Endothelial cell of umbilical vein (primary cell): Measurements from ENCODE around the gene MRTFA. TPM values are rescaled to one million over a fixed set of nuclear protein-coding genes. Genes with fewer than 3 reads are reported as not detected.

ENCODE experiments used
- BruUV-seq: library from RNA; stranded (reverse); fragments of 400-500 nt; replicated peaks from 2 replicates; lab custom pipeline; 2021; lab: Mats Ljungman, UMichigan
- CTCF ChIA-PET: fragments of 300-600, 350-600 bp; sonication (Branson Sonifier 250); formaldehyde crosslinking; loops from one replicate; lab custom pipeline; 2021; ENCODE audit warnings: antibody characterized with exemption, inconsistent platforms; lab: Charles Lee
- POLR2A ChIA-PET: fragments of 300-600, 350-600 bp; sonication (Branson Sonifier 250); formaldehyde crosslinking; loops from one replicate; lab custom pipeline; 2021; ENCODE audit warnings: antibody characterized with exemption, inconsistent platforms; lab: Charles Lee
- DNase-seq: peaks from one replicate; pipeline ENCODE4 v3.0.0-alpha.2; 2011; ENCODE audit warnings: low read depth, low spot score
- FAIRE-seq: peaks from 2 replicates; lab custom pipeline; 2011; peaks lifted over from hg19 to GRCh38; lab: Jason Lieb, UNC
- H2AFZ ChIP-seq: 2 replicates; pipeline ENCODE4 v1.6.0; 2012; ENCODE audit warnings: low read depth, low read length, control low read depth, inconsistent platforms
- H3K27ac ChIP-seq: 2 replicates; pipeline ENCODE4 v1.5.1; 2011; ENCODE audit warnings: low read depth, mild to moderate bottlenecking, control low read depth, low read length, moderate library complexity; ENCODE audit not compliant: insufficient read depth
- H3K27me3 ChIP-seq, 2 experiments: 2 replicates each; pipeline versions ENCODE4 v1.6.0 to v1.6.1; 2011; ENCODE audit warnings: low read length in 2 of 2, mixed read lengths in 1 of 2; ENCODE audit not compliant: control insufficient read depth in 2 of 2, insufficient read depth in 2 of 2
- H3K36me3 ChIP-seq, 2 experiments: 2 replicates in 1 of 2; 3 replicates in 1 of 2; pipeline ENCODE4 v1.5.1; 2011; ENCODE audit warnings: low read length in 2 of 2, mild to moderate bottlenecking in 1 of 2, moderate library complexity in 1 of 2; ENCODE audit not compliant: control insufficient read depth in 2 of 2, insufficient read depth in 2 of 2; ENCODE audit errors: extremely low read depth in 1 of 2
- H3K4me1 ChIP-seq: 3 replicates; pipeline ENCODE4 v1.5.1; 2011; ENCODE audit warnings: mild to moderate bottlenecking, low read length; ENCODE audit not compliant: control insufficient read depth, insufficient read depth; ENCODE audit errors: extremely low read depth
- H3K4me2 ChIP-seq: 2 replicates; pipeline ENCODE4 v1.6.1; 2011; ENCODE audit warnings: low read length, control low read depth, mixed read lengths; ENCODE audit not compliant: insufficient read depth
- H3K4me3 ChIP-seq, 3 experiments: fragments of 200-600 bp in 1 of 3; sonication (generic), shearing (Covaris generic) in 1 of 3; replicated peaks in 1 of 3; 2 replicates each; pipeline ENCODE4 v1.5.1; 2011 to 2016; ENCODE audit warnings: control low read depth in 3 of 3, low read length in 3 of 3, mild to moderate bottlenecking in 2 of 3, inconsistent platforms in 1 of 3, low read depth in 1 of 3, moderate library complexity in 1 of 3; ENCODE audit not compliant: insufficient read depth in 1 of 3
- H3K79me2 ChIP-seq: 2 replicates; pipeline ENCODE4 v1.6.0; 2012; ENCODE audit warnings: low read length, inconsistent platforms; ENCODE audit not compliant: control insufficient read depth, insufficient read depth
- H3K9ac ChIP-seq: replicated peaks from 2 replicates; pipeline ENCODE3; 2011; ENCODE audit warnings: low read length, control low read depth; ENCODE audit not compliant: insufficient read depth; ENCODE audit errors: extremely low read depth
- H3K9me1 ChIP-seq: replicated peaks from 3 replicates; pipeline ENCODE4 v1.6.0; 2011; ENCODE audit warnings: mild to moderate bottlenecking, low read length; ENCODE audit not compliant: control insufficient read depth, insufficient read depth; ENCODE audit errors: extremely low read depth
- H3K9me3 ChIP-seq: replicated peaks from 2 replicates; pipeline ENCODE4 v1.5.1; 2012; ENCODE audit warnings: low read length, inconsistent platforms; ENCODE audit not compliant: control insufficient read depth, insufficient read depth
- H4K20me1 ChIP-seq: replicated peaks from 2 replicates; pipeline ENCODE3; 2011; ENCODE audit warnings: mild to moderate bottlenecking, low read length; ENCODE audit not compliant: control insufficient read depth, insufficient read depth; ENCODE audit errors: extremely low read depth
- CTCF ChIP-seq, 2 donors: IDR thresholded peaks; 1 replicate in 1 of 2; 2 replicates in 1 of 2; pipeline ENCODE4 v1.5.1; 2011; ENCODE audit warnings: low read length in 2 of 2, mild to moderate bottlenecking in 2 of 2, moderate library complexity in 2 of 2, control low read depth in 1 of 2, inconsistent platforms in 1 of 2, low read depth in 1 of 2; ENCODE audit not compliant: insufficient read depth in 1 of 2; ENCODE audit errors: extremely low read depth in 1 of 2
- FOS ChIP-seq: IDR thresholded peaks from 2 replicates; pipeline ENCODE4 v1.6.1; 2011; ENCODE audit warnings: mild to moderate bottlenecking, low read length, moderate library complexity, borderline replicate concordance; ENCODE audit not compliant: insufficient read depth
- GATA2 ChIP-seq: IDR thresholded peaks from 2 replicates; pipeline ENCODE4 v1.7.0; 2011; ENCODE audit warnings: low read depth, mild to moderate bottlenecking, moderate library complexity, mixed read lengths, low read length; ENCODE audit not compliant: insufficient read length, insufficient read depth
- JUN ChIP-seq: IDR thresholded peaks from 2 replicates; pipeline ENCODE4 v1.6.1; 2011; ENCODE audit warnings: borderline replicate concordance, low read depth; ENCODE audit not compliant: insufficient read length, insufficient read depth
- POLR2A ChIP-seq: IDR thresholded peaks from 2 replicates; pipeline ENCODE4 v1.6.1; 2012; ENCODE audit warnings: low read depth, mild to moderate bottlenecking, control low read depth, low read length
- POLR2AphosphoS5 ChIP-seq: IDR thresholded peaks from 2 replicates; pipeline ENCODE4 v1.6.1; 2012; ENCODE audit warnings: low read depth, mild to moderate bottlenecking, control low read depth, low read length, moderate library complexity; ENCODE audit not compliant: insufficient read depth
- dilution Hi-C: fragments of 300-500 bp; cut with MboI; formaldehyde crosslinking; loops from one replicate; pipeline ENCODE4 v1.15.0; 2019; ENCODE audit warnings: low sequenced_read_pairs; ENCODE audit not compliant: extremely low pct_ligation_motif_present
- intact Hi-C: fragments of 100-400 bp; cut with micrococcal nuclease; formaldehyde crosslinking; loops from one replicate; pipeline ENCODE4 v1.10.0; 2022
- polyA plus RNA-seq, 4 experiments: library from polyadenylated mRNA; depleted of rRNA in 3 of 4; stranded (reverse) in 3 of 4; unstranded in 1 of 4; fragments of >200 nt; gene quantifications; 2 replicates each; pipeline versions ENCODE4 v1.2.1 to v1.2.3, GENCODE V29; 2011 to 2012; ENCODE audit warnings: missing spikeins in 1 of 4
- total RNA-seq: library from RNA; stranded (reverse); gene quantifications from 2 replicates; pipeline ENCODE4 v1.2.3, GENCODE V29; 2021
- TF ChIP-seq, protein P1 (sequence below): IDR thresholded peaks from 2 replicates; pipeline ENCODE4 v1.6.1; 2011; ENCODE audit not compliant: insufficient read depth, insufficient read length

MRTFA gene
- total and polyA plus RNA-seq, 2 donors (not counting 3 experiments of a cell fraction or from before 2014, with no cell fraction given), result 13.6 to 44.1 TPM

GRCh38 chr22:40436505-40437431 lies 199.8 kb downstream of the MRTFA start:
- peaks cover 0 to 3% of the 10 kb centered on the region in 2 experiments for H3K36me3 ChIP-seq
- H2AFZ ChIP-seq, result no peak overlapping the region
- TF ChIP-seq JUN, result no peak
- peak in 1 of 2 donors; percentile 52 for TF ChIP-seq CTCF (IDR thresholded peaks at IDR 0.05; ENCODE audit: extremely low read depth in 1 of 2, insufficient read depth in 1 of 2, low read depth in 1 of 2, low read length in 2 of 2)
- ChIA-PET POLR2A (interaction anchor here (0.5 to 1.1 kb wide), 2 partner anchors 200 to 370 kb away, joined by 3 to 4 read pairs; partner anchors contain the start of gene MRTFA), CTCF (interaction anchor here (0.6 to 4.9 kb wide), 45 partner anchors 9 to 463 kb away, joined by 3 to 111 read pairs (median 6); partner anchors contain the start of gene MRTFA)
- H3K79me2 ChIP-seq, result peaks cover 6% of the 10 kb centered on the region
- H4K20me1 ChIP-seq, result no peaks in the 10 kb centered on the region
- FAIRE-seq (peak; percentile 58), DNase-seq (peak; percentile 70)
- intact Hi-C loops, result loop anchor here (1.0 kb wide), 2 partner anchors 51 to 210 kb away; no protein-coding TSS in a partner anchor
- dilution Hi-C loops, result no loop called here
- no peak overlapping the region for H3K4me3 ChIP-seq
- no peak overlapping the region for H3K4me2 ChIP-seq
- peaks cover 2% of the 10 kb centered on the region for H3K4me1 ChIP-seq
- no peak overlapping the region for H3K27ac ChIP-seq
- no peaks in the 10 kb centered on the region for H3K9me3 ChIP-seq
- no peak overlapping the region for H3K9ac ChIP-seq
- BruUV-seq, result no TSS peak
- no peaks in the 10 kb centered on the region for H3K9me1 ChIP-seq
- H3K27me3 ChIP-seq, result no peaks in the 10 kb centered on the region

- ChIA-PET CTCF (interaction anchor here (1.1 to 4.9 kb wide), 3 partner anchors 90 to 464 kb away, joined by 5 to 111 read pairs (median 32); no protein-coding TSS in a partner anchor), POLR2A (no interaction called here)
- peaks cover 2% of the 10 kb centered on the region for H3K4me1 ChIP-seq
- FAIRE-seq (no peak), DNase-seq (no peak)
- no peaks in the 10 kb centered on the region for H4K20me1 ChIP-seq
- no peak overlapping the region for H3K27ac ChIP-seq
- no peaks in the 10 kb centered on the region for H3K27me3 ChIP-seq
- peaks cover 6% of the 10 kb centered on the region for H3K79me2 ChIP-seq
- H2AFZ ChIP-seq, result no peak overlapping the region
- H3K4me2 ChIP-seq, result no peak overlapping the region
- no peak for TF ChIP-seq POLR2AphosphoS5
- TF ChIP-seq FOS, result no peak
- TF ChIP-seq, protein P1, sequence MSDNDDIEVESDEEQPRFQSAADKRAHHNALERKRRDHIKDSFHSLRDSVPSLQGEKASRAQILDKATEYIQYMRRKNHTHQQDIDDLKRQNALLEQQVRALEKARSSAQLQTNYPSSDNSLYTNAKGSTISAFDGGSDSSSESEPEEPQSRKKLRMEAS, result no peak
- TF ChIP-seq CTCF (IDR thresholded peaks at IDR 0.05; ENCODE audit: extremely low read depth in 1 of 2, insufficient read depth in 1 of 2, low read depth in 1 of 2, low read length in 2 of 2), result no peak
- TF ChIP-seq JUN, result no peak
- TF ChIP-seq GATA2, result no peak
- no peak for TF ChIP-seq POLR2A
- H3K9ac ChIP-seq, result no peak overlapping the region
- no TSS peak for BruUV-seq
- H3K9me1 ChIP-seq, result no peaks in the 10 kb centered on the region
- H3K36me3 ChIP-seq, result peaks cover 0 to 5% of the 10 kb centered on the region in 2 experiments
- no peaks in the 10 kb centered on the region for H3K9me3 ChIP-seq
- H3K4me3 ChIP-seq, result no peak overlapping the region
- dilution Hi-C loops, result no loop called here
- intact Hi-C loops, result no loop called here
Measured at GRCh38 chr22:40434745-40435144, 201.8 kb downstream of the MRTFA start.
